Immature natural killer cell (primary cell): ENCODE data around the gene BCL2L14. TPM values are rescaled to one million over a fixed set of nuclear protein-coding genes. Genes with fewer than 3 reads are reported as not detected.

Experiments used
- DNase-seq, 3 donors: peaks; one replicate each; pipeline ENCODE4 v3.0.0; 2022; ENCODE audit warnings: mixed read lengths in 1 of 3
- H3K27ac Mint-ChIP-seq, 6 donors: one replicate each; pipeline ENCODE4 v1.8.0; 2020; ENCODE audit warnings: mixed read lengths in 6 of 6, mild to moderate bottlenecking in 5 of 6, inconsistent platforms in 4 of 6, moderate library complexity in 3 of 6
- H3K27me3 Mint-ChIP-seq, 3 donors: one replicate each; pipeline ENCODE4 v1.8.0; 2020 to 2021; ENCODE audit warnings: low read depth in 3 of 3, mild to moderate bottlenecking in 3 of 3, mixed read lengths in 3 of 3, moderate library complexity in 3 of 3, inconsistent platforms in 1 of 3
- H3K36me3 Mint-ChIP-seq, 3 donors: one replicate each; pipeline ENCODE4 v1.8.0; 2020; ENCODE audit warnings: mixed read lengths in 3 of 3, inconsistent platforms in 2 of 3, mild to moderate bottlenecking in 2 of 3
- H3K4me1 Mint-ChIP-seq, 2 donors: one replicate each; pipeline ENCODE4 v1.8.0; 2020; ENCODE audit warnings: inconsistent platforms in 2 of 2, mild to moderate bottlenecking in 2 of 2, mixed read lengths in 2 of 2, moderate library complexity in 1 of 2
- H3K4me3 Mint-ChIP-seq, 5 donors: one replicate each; pipeline ENCODE4 v1.8.0; 2020; ENCODE audit warnings: mild to moderate bottlenecking in 5 of 5, mixed read lengths in 5 of 5, inconsistent platforms in 3 of 5, moderate library complexity in 3 of 5
- H3K9me3 Mint-ChIP-seq, 6 donors: one replicate each; pipeline ENCODE4 v1.8.0; 2020; ENCODE audit warnings: mild to moderate bottlenecking in 6 of 6, mixed read lengths in 6 of 6, inconsistent platforms in 4 of 6, moderate library complexity in 3 of 6
- polyA plus RNA-seq, 3 donors: library from polyadenylated mRNA; unstranded; fragments of 300-500 nt; fragmentation: Illumina TruSeq; gene quantifications; one replicate each; pipeline ENCODE4 v1.2.3, GENCODE V29; 2021

The BCL2L14 gene
- not detected for polyA plus RNA-seq

- Mint-ChIP-seq H3K36me3 (no peaks in the 10 kb centered on the region), H3K4me3 (peak within 1 kb of the TSS in 3 of 5 donors; percentile 0 to 58 (median 57)), H3K27ac (no peak within 1 kb of the TSS), H3K27me3 (peaks cover 5 to 10% (median 9%) of the 10 kb centered on the region in 3 donors), H3K4me1 (peaks cover 0 to 7% of the 10 kb centered on the region in 2 donors), H3K9me3 (no peaks in the 10 kb centered on the region)
- DNase-seq: no peak
These were observed at the start of gene BCL2L14 for GRCh38 chr12:12070674-12071656. TSS of gene BCL2L14 (plus strand) at chr12:12070939. CDS start at chr12:12079306, 8,367 bp downstream.

- Mint-ChIP-seq H3K27ac (no peak overlapping the region), H3K27me3 (peaks cover 17 to 27% (median 20%) of the 10 kb centered on the region in 3 donors), H3K9me3 (peaks cover 0 to 5% (median 1%) of the 10 kb centered on the region in 6 donors), H3K36me3 (peaks cover 0 to 8% (median 0%) of the 10 kb centered on the region in 3 donors), H3K4me1 (peaks cover 5 to 12% of the 10 kb centered on the region in 2 donors), H3K4me3 (no peak overlapping the region)
- no peak for DNase-seq
These were observed 48.3 kb upstream of the BCL2L14 start for GRCh38 chr12:12022306-12022936.

- H3K4me1 Mint-ChIP-seq: peaks cover 5 to 12% of the 10 kb centered on the region in 2 donors
- no peak for DNase-seq
- peaks cover 0 to 5% (median 1%) of the 10 kb centered on the region in 6 donors for H3K9me3 Mint-ChIP-seq
- peaks cover 0 to 8% (median 0%) of the 10 kb centered on the region in 3 donors for H3K36me3 Mint-ChIP-seq
- peaks cover 20 to 24% (median 20%) of the 10 kb centered on the region in 3 donors for H3K27me3 Mint-ChIP-seq
- no peak overlapping the region for H3K4me3 Mint-ChIP-seq
- no peak overlapping the region for H3K27ac Mint-ChIP-seq
These were observed 47.3 kb upstream of the BCL2L14 start for GRCh38 chr12:12023456-12023855.

- Mint-ChIP-seq H3K9me3 (peaks cover 0 to 5% (median 1%) of the 10 kb centered on the region in 6 donors), H3K4me1 (peaks cover 5 to 12% of the 10 kb centered on the region in 2 donors), H3K27me3 (peaks cover 16 to 21% (median 17%) of the 10 kb centered on the region in 3 donors), H3K36me3 (peaks cover 0 to 8% (median 0%) of the 10 kb centered on the region in 3 donors), H3K27ac (no peak overlapping the region), H3K4me3 (no peak overlapping the region)
- no peak for DNase-seq
These were observed 45.6 kb upstream of the BCL2L14 start for GRCh38 chr12:12024911-12025682.

GRCh38 chr12:12025799-12026386, 44.8 kb upstream of the BCL2L14 start:
- Mint-ChIP-seq H3K36me3 (peaks cover 0 to 8% (median 0%) of the 10 kb centered on the region in 3 donors), H3K4me1 (peaks cover 5 to 12% of the 10 kb centered on the region in 2 donors), H3K27ac (no peak overlapping the region), H3K27me3 (peaks cover 17 to 24% (median 18%) of the 10 kb centered on the region in 3 donors), H3K9me3 (peaks cover 0 to 5% (median 1%) of the 10 kb centered on the region in 6 donors), H3K4me3 (no peak overlapping the region)
- no peak for DNase-seq

GRCh38 chr12:12028668-12029402, 41.9 kb upstream of the BCL2L14 start:
- peaks cover 0 to 5% (median 1%) of the 10 kb centered on the region in 6 donors for H3K9me3 Mint-ChIP-seq
- no peak for DNase-seq
- H3K36me3 Mint-ChIP-seq: peaks cover 0 to 4% (median 0%) of the 10 kb centered on the region in 3 donors
- H3K27me3 Mint-ChIP-seq: peaks cover 15 to 20% (median 17%) of the 10 kb centered on the region in 3 donors
- peaks cover 23 to 28% of the 10 kb centered on the region in 2 donors for H3K4me1 Mint-ChIP-seq
- no peak overlapping the region for H3K4me3 Mint-ChIP-seq
- no peak overlapping the region for H3K27ac Mint-ChIP-seq

GRCh38 chr12:12029653-12030052, 41.1 kb upstream of the BCL2L14 start:
- peaks cover 0 to 3% (median 0%) of the 10 kb centered on the region in 3 donors for H3K36me3 Mint-ChIP-seq
- no peak overlapping the region for H3K27ac Mint-ChIP-seq
- peaks cover 0 to 5% (median 1%) of the 10 kb centered on the region in 6 donors for H3K9me3 Mint-ChIP-seq
- DNase-seq: no peak
- H3K4me1 Mint-ChIP-seq: peaks cover 21 to 25% of the 10 kb centered on the region in 2 donors
- peaks cover 13 to 19% (median 13%) of the 10 kb centered on the region in 3 donors for H3K27me3 Mint-ChIP-seq
- no peak overlapping the region for H3K4me3 Mint-ChIP-seq

GRCh38 chr12:12032260-12032791, 38.4 kb upstream of the BCL2L14 start:
- Mint-ChIP-seq H3K27me3 (peaks cover 3 to 13% (median 10%) of the 10 kb centered on the region in 3 donors), H3K4me1 (peaks cover 16 to 18% of the 10 kb centered on the region in 2 donors), H3K9me3 (no peaks in the 10 kb centered on the region), H3K4me3 (peak overlapping the region; percentile 70 to 81 (median 75)), H3K36me3 (no peaks in the 10 kb centered on the region), H3K27ac (no peak overlapping the region)
- DNase-seq: no peak

- Mint-ChIP-seq H3K36me3 (no peaks in the 10 kb centered on the region), H3K9me3 (no peaks in the 10 kb centered on the region), H3K27me3 (peaks cover 6 to 10% (median 6%) of the 10 kb centered on the region in 3 donors), H3K27ac (peak overlapping the region in 1 of 6 donors; percentile 7), H3K4me3 (peak overlapping the region; percentile 70 to 81 (median 75)), H3K4me1 (peaks cover 16 to 18% of the 10 kb centered on the region in 2 donors)
- peak; percentile 54 to 67 (median 65) for DNase-seq
These were observed 37.6 kb upstream of the BCL2L14 start for GRCh38 chr12:12032851-12033797.

GRCh38 chr12:12033824-12034223, 36.9 kb upstream of the BCL2L14 start:
- peaks cover 6 to 10% (median 10%) of the 10 kb centered on the region in 3 donors for H3K27me3 Mint-ChIP-seq
- no peaks in the 10 kb centered on the region for H3K36me3 Mint-ChIP-seq
- peaks cover 16 to 18% of the 10 kb centered on the region in 2 donors for H3K4me1 Mint-ChIP-seq
- H3K9me3 Mint-ChIP-seq: no peaks in the 10 kb centered on the region
- peak overlapping the region in 1 of 5 donors; percentile 72 for H3K4me3 Mint-ChIP-seq
- no peak overlapping the region for H3K27ac Mint-ChIP-seq
- no peak for DNase-seq

- H3K27ac Mint-ChIP-seq: no peak overlapping the region
- peaks cover 3 to 10% (median 10%) of the 10 kb centered on the region in 3 donors for H3K27me3 Mint-ChIP-seq
These were observed 36.4 kb upstream of the BCL2L14 start for GRCh38 chr12:12034344-12034743.

More at GRCh38 chr12:12034344-12034743, 36.4 kb upstream of the BCL2L14 start:
- Mint-ChIP-seq H3K4me3 (no peak overlapping the region), H3K4me1 (peaks cover 16 to 18% of the 10 kb centered on the region in 2 donors), H3K36me3 (no peaks in the 10 kb centered on the region), H3K9me3 (no peaks in the 10 kb centered on the region)
- DNase-seq: no peak
